ENCODE data around the gene UCP3.

UCP3 gene

DNA sequence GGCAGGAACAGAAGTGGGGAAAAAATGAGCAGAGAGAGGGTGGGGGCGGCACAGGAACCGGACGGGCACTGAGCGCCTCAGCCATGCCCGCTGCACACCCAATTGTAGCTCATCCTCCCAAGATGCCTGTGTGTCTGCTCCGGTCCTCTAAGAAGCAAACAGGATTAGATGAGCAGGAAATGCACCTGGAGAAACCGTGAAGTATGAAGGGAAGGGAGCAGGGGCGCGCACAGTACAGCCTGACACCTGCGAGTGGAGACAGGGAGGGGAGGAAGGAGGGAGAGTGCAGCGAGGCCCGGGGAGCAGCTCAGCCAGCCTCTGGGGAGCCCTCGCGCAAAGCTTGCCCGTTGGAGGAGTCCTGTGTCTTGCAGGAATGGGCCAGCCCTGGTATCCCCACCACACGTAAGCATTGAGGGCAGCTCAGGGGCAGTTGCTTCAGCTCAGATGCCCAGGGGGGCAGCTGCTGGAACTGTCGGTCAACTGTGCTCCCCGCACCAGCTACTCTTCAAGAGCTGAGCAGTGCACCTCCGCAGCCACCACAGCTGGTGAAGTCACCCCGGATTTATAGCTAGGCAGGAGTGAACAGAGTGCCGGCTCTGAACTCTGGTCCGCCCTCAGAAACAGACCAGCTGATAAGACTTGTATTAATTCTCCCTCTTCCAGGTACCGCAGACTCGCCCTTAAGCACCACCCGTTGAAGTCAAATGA lies 51.1 kb downstream of the UCP3 start:
- peak overlapping the region; percentile 0 for H2BK5ac ChIP-seq (ENCODE audit: low read depth, low read length, poor library complexity, severe bottlenecking)
- 90% methylated on average over 25 of the region's 25 CpGs for WGBS

GRCh38 chr11:73956876-73957653 lies 51.8 kb downstream of the UCP3 start:
- H4K8ac ChIP-seq (ENCODE audit: low read length): peak overlapping the region; percentile 35
- H3K4me1 ChIP-seq (ENCODE audit: control insufficient read depth, insufficient read depth, low read depth, low read length): peaks cover 28% of the 10 kb centered on the region
- no peak overlapping the region for H3K4me3 ChIP-seq (ENCODE audit: insufficient read depth in 1 of 2, low read depth in 1 of 2, low read length in 2 of 2)
- H4K91ac ChIP-seq (ENCODE audit: low read length): no peak overlapping the region
- peak overlapping the region; percentile 56 for H3K27ac ChIP-seq (ENCODE audit: low read length, poor library complexity, severe bottlenecking)
- peak overlapping the region in 1 of 2 experiments; percentile 59 for H2BK12ac ChIP-seq (ENCODE audit: low read length in 2 of 2)
- H2AFZ ChIP-seq (ENCODE audit: low read depth, low read length): peak overlapping the region; percentile 18
- peak overlapping the region in 1 of 2 experiments; percentile 28 for H3K4ac ChIP-seq (ENCODE audit: low read depth in 1 of 2, low read length in 2 of 2)
- peak overlapping the region in 1 of 2 experiments; percentile 29 for H3K18ac ChIP-seq (ENCODE audit: low read depth in 1 of 2, low read length in 2 of 2)
- no peak overlapping the region for H3K23ac ChIP-seq (ENCODE audit: low read length in 2 of 2)
- H2BK5ac ChIP-seq (ENCODE audit: low read depth, low read length, poor library complexity, severe bottlenecking): peak overlapping the region; percentile 81
- H3K27me3 ChIP-seq (ENCODE audit: control insufficient read depth in 1 of 2, insufficient read depth in 1 of 2, low read length in 2 of 2): peaks cover 0 to 25% of the 10 kb centered on the region in 2 experiments
- H2BK15ac ChIP-seq (ENCODE audit: low read depth, poor library complexity, severe bottlenecking): no peak overlapping the region
- H2AK5ac ChIP-seq (ENCODE audit: low read length, severe bottlenecking): peak overlapping the region; percentile 87
- DNase-seq: no peak
- H3K36me3 ChIP-seq (ENCODE audit: control insufficient read depth in 1 of 2, insufficient read depth in 2 of 2, low read depth in 1 of 2, low read length in 2 of 2): peaks cover 0 to 23% of the 10 kb centered on the region in 2 experiments
- WGBS: 91% methylated on average over 27 of the region's 29 CpGs
- H3K9ac ChIP-seq (ENCODE audit: low read length): no peak overlapping the region
- no peak overlapping the region for H3K4me2 ChIP-seq (ENCODE audit: low read length, poor library complexity, severe bottlenecking)
- H3K14ac ChIP-seq (ENCODE audit: low read length in 2 of 2): peak overlapping the region in 1 of 2 experiments; percentile 61
- H3K9me3 ChIP-seq (ENCODE audit: control insufficient read depth, low read length): no peaks in the 10 kb centered on the region
- H2BK120ac ChIP-seq (ENCODE audit: low read depth, low read length): no peak overlapping the region
- H3K79me1 ChIP-seq (replicated peaks; ENCODE audit: low read length, poor library complexity, severe bottlenecking): peaks cover 4% of the 10 kb centered on the region

More for the DNA sequence above, 51.1 kb downstream of the UCP3 start:
- Histone ChIP-seq H3K23ac (ENCODE audit: low read length in 2 of 2) (no peak overlapping the region), H2AK5ac (ENCODE audit: low read length, severe bottlenecking) (peak overlapping the region; percentile 11), H3K4me3 (ENCODE audit: insufficient read depth in 1 of 2, low read depth in 1 of 2, low read length in 2 of 2) (no peak overlapping the region), H3K27me3 (ENCODE audit: control insufficient read depth in 1 of 2, insufficient read depth in 1 of 2, low read length in 2 of 2) (peaks cover 0 to 29% of the 10 kb centered on the region in 2 experiments), H3K79me1 (replicated peaks; ENCODE audit: low read length, poor library complexity, severe bottlenecking) (peaks cover 4% of the 10 kb centered on the region), H3K9me3 (ENCODE audit: control insufficient read depth, low read length) (no peaks in the 10 kb centered on the region), H2AFZ (ENCODE audit: low read depth, low read length) (no peak overlapping the region), H3K4me2 (ENCODE audit: low read length, poor library complexity, severe bottlenecking) (no peak overlapping the region), H4K91ac (ENCODE audit: low read length) (no peak overlapping the region), H2BK120ac (ENCODE audit: low read depth, low read length) (no peak overlapping the region), H3K27ac (ENCODE audit: low read length, poor library complexity, severe bottlenecking) (no peak overlapping the region), H3K18ac (ENCODE audit: low read depth in 1 of 2, low read length in 2 of 2) (peak overlapping the region in 1 of 2 experiments; percentile 35), H3K14ac (ENCODE audit: low read length in 2 of 2) (no peak overlapping the region), H4K8ac (ENCODE audit: low read length) (no peak overlapping the region), H3K9ac (ENCODE audit: low read length) (no peak overlapping the region), H3K4ac (ENCODE audit: low read depth in 1 of 2, low read length in 2 of 2) (no peak overlapping the region), H3K4me1 (ENCODE audit: control insufficient read depth, insufficient read depth, low read depth, low read length) (peaks cover 23% of the 10 kb centered on the region), H2BK12ac (ENCODE audit: low read length in 2 of 2) (no peak overlapping the region), H3K36me3 (ENCODE audit: control insufficient read depth in 1 of 2, insufficient read depth in 2 of 2, low read depth in 1 of 2, low read length in 2 of 2) (peaks cover 0 to 26% of the 10 kb centered on the region in 2 experiments), H2BK15ac (ENCODE audit: low read depth, poor library complexity, severe bottlenecking) (peak overlapping the region; percentile 15)
- DNase-seq: no peak

GRCh38 chr11:73951797-73952196 lies 57.1 kb downstream of the UCP3 start:
- no peak for DNase-seq
- H2BK15ac ChIP-seq (ENCODE audit: low read depth, poor library complexity, severe bottlenecking): no peak overlapping the region
- H2BK120ac ChIP-seq (ENCODE audit: low read depth, low read length): no peak overlapping the region

More at GRCh38 chr11:73951797-73952196, 57.1 kb downstream of the UCP3 start:
- Histone ChIP-seq H2AK5ac (ENCODE audit: low read length, severe bottlenecking) (no peak overlapping the region), H4K8ac (ENCODE audit: low read length) (no peak overlapping the region), H3K79me1 (replicated peaks; ENCODE audit: low read length, poor library complexity, severe bottlenecking) (no peaks in the 10 kb centered on the region), H3K36me3 (ENCODE audit: control insufficient read depth in 1 of 2, insufficient read depth in 2 of 2, low read depth in 1 of 2, low read length in 2 of 2) (peaks cover 0 to 8% of the 10 kb centered on the region in 2 experiments), H4K91ac (ENCODE audit: low read length) (no peak overlapping the region), H2BK12ac (ENCODE audit: low read length in 2 of 2) (no peak overlapping the region), H3K4me2 (ENCODE audit: low read length, poor library complexity, severe bottlenecking) (no peak overlapping the region), H3K27me3 (ENCODE audit: control insufficient read depth in 1 of 2, insufficient read depth in 1 of 2, low read length in 2 of 2) (peaks cover 0 to 2% of the 10 kb centered on the region in 2 experiments), H3K23ac (ENCODE audit: low read length in 2 of 2) (no peak overlapping the region), H3K4ac (ENCODE audit: low read depth in 1 of 2, low read length in 2 of 2) (no peak overlapping the region), H3K27ac (ENCODE audit: low read length, poor library complexity, severe bottlenecking) (peak overlapping the region; percentile 93), H3K9ac (ENCODE audit: low read length) (no peak overlapping the region), H3K9me3 (ENCODE audit: control insufficient read depth, low read length) (peaks cover under 1% of the 10 kb centered on the region), H3K4me1 (ENCODE audit: control insufficient read depth, insufficient read depth, low read depth, low read length) (peaks cover 25% of the 10 kb centered on the region), H3K18ac (ENCODE audit: low read depth in 1 of 2, low read length in 2 of 2) (no peak overlapping the region), H2AFZ (ENCODE audit: low read depth, low read length) (no peak overlapping the region), H3K14ac (ENCODE audit: low read length in 2 of 2) (no peak overlapping the region), H3K4me3 (ENCODE audit: insufficient read depth in 1 of 2, low read depth in 1 of 2, low read length in 2 of 2) (no peak overlapping the region), H2BK5ac (ENCODE audit: low read depth, low read length, poor library complexity, severe bottlenecking) (peak overlapping the region; percentile 11)
- WGBS: 91% methylated on average over 7 of the region's 7 CpGs

Data from mesenchymal stem cell (in vitro differentiated cells and primary cell).